Measurements from ENCODE around the gene GRIN2B.

The GRIN2B gene

GRCh38 chr12:13941258-13942249, 39.8 kb downstream of the GRIN2B start:
- Histone ChIP-seq H3K36me3 (ENCODE audit: insufficient read depth, low read length) (no peaks in the 10 kb centered on the region), H4K20me1 (ENCODE audit: insufficient read depth, low read length) (no peaks in the 10 kb centered on the region), H3K4me1 (ENCODE audit: insufficient read depth, low read length) (no peaks in the 10 kb centered on the region), H3K9me3 (ENCODE audit: insufficient read depth, low read length, severe bottlenecking) (peaks cover 8% of the 10 kb centered on the region), H3K4me3 (ENCODE audit: low read depth in 1 of 2, low read length in 2 of 2) (no peak overlapping the region), H3K79me2 (ENCODE audit: insufficient read depth, low read length) (no peaks in the 10 kb centered on the region), H2AFZ (ENCODE audit: low read depth, low read length) (no peak overlapping the region), H3K27me3 (ENCODE audit: insufficient read depth, low read length, poor library complexity) (peaks cover 32% of the 10 kb centered on the region), H3K9ac (ENCODE audit: low read depth, low read length) (no peak overlapping the region), H3K4me2 (ENCODE audit: insufficient read depth, low read length) (no peak overlapping the region), H3K27ac (ENCODE audit: low read length) (no peak overlapping the region)
- ATAC-seq (ENCODE audit: insufficient read depth, low read depth) (no peak), DNase-seq (peak; percentile 10)
- no peak for TF ChIP-seq EZH2 (IDR thresholded peaks at IDR 0.05; ENCODE audit: borderline replicate concordance, low read depth, low read length, severe bottlenecking)
- TF ChIP-seq CTCF (IDR thresholded peaks at IDR 0.05; ENCODE audit: borderline replicate concordance, extremely low read depth, low read length, poor library complexity, severe bottlenecking), result peak; percentile 40

GRCh38 chr12:13940335-13940865, 41.0 kb downstream of the GRIN2B start:
- H3K4me3 ChIP-seq (ENCODE audit: low read depth in 1 of 2, low read length in 2 of 2), result no peak overlapping the region
- peaks cover 30% of the 10 kb centered on the region for H3K27me3 ChIP-seq (ENCODE audit: insufficient read depth, low read length, poor library complexity)
- H3K36me3 ChIP-seq (ENCODE audit: insufficient read depth, low read length), result no peaks in the 10 kb centered on the region
- H3K4me1 ChIP-seq (ENCODE audit: insufficient read depth, low read length), result no peaks in the 10 kb centered on the region
- peaks cover 8% of the 10 kb centered on the region for H3K9me3 ChIP-seq (ENCODE audit: insufficient read depth, low read length, severe bottlenecking)
- no peaks in the 10 kb centered on the region for H4K20me1 ChIP-seq (ENCODE audit: insufficient read depth, low read length)
- no peaks in the 10 kb centered on the region for H3K79me2 ChIP-seq (ENCODE audit: insufficient read depth, low read length)
- no peak overlapping the region for H2AFZ ChIP-seq (ENCODE audit: low read depth, low read length)
- no peak overlapping the region for H3K27ac ChIP-seq (ENCODE audit: low read length)
- no peak overlapping the region for H3K4me2 ChIP-seq (ENCODE audit: insufficient read depth, low read length)
- no peak overlapping the region for H3K9ac ChIP-seq (ENCODE audit: low read depth, low read length)
- DNase-seq, result no peak
- no peak for ATAC-seq (ENCODE audit: insufficient read depth, low read depth)
- no peak for TF ChIP-seq EZH2 (IDR thresholded peaks at IDR 0.05; ENCODE audit: borderline replicate concordance, low read depth, low read length, severe bottlenecking)
- TF ChIP-seq CTCF (IDR thresholded peaks at IDR 0.05; ENCODE audit: borderline replicate concordance, extremely low read depth, low read length, poor library complexity, severe bottlenecking), result no peak

GRCh38 chr12:13937735-13938134, 43.7 kb downstream of the GRIN2B start:
- no peak for DNase-seq

More at GRCh38 chr12:13937735-13938134, 43.7 kb downstream of the GRIN2B start:
- no peaks in the 10 kb centered on the region for H3K79me2 ChIP-seq (ENCODE audit: insufficient read depth, low read length)
- no peaks in the 10 kb centered on the region for H4K20me1 ChIP-seq (ENCODE audit: insufficient read depth, low read length)
- H3K4me2 ChIP-seq (ENCODE audit: insufficient read depth, low read length), result no peak overlapping the region
- TF ChIP-seq EZH2 (IDR thresholded peaks at IDR 0.05; ENCODE audit: borderline replicate concordance, low read depth, low read length, severe bottlenecking), result no peak
- no peak for TF ChIP-seq CTCF (IDR thresholded peaks at IDR 0.05; ENCODE audit: borderline replicate concordance, extremely low read depth, low read length, poor library complexity, severe bottlenecking)
- no peaks in the 10 kb centered on the region for H3K36me3 ChIP-seq (ENCODE audit: insufficient read depth, low read length)
- no peaks in the 10 kb centered on the region for H3K4me1 ChIP-seq (ENCODE audit: insufficient read depth, low read length)
- peaks cover 13% of the 10 kb centered on the region for H3K27me3 ChIP-seq (ENCODE audit: insufficient read depth, low read length, poor library complexity)
- no peak overlapping the region for H3K27ac ChIP-seq (ENCODE audit: low read length)
- H2AFZ ChIP-seq (ENCODE audit: low read depth, low read length), result no peak overlapping the region
- no peak for ATAC-seq (ENCODE audit: insufficient read depth, low read depth)
- no peak overlapping the region for H3K4me3 ChIP-seq (ENCODE audit: low read depth in 1 of 2, low read length in 2 of 2)
- H3K9ac ChIP-seq (ENCODE audit: low read depth, low read length), result no peak overlapping the region
- H3K9me3 ChIP-seq (ENCODE audit: insufficient read depth, low read length, severe bottlenecking), result peaks cover 8% of the 10 kb centered on the region
